Right renal cortex interstitium (tissue), 3 donors: Measurements from ENCODE around the gene NR3C2. TPM values are rescaled to one million over a fixed set of nuclear protein-coding genes. Genes with fewer than 3 reads are reported as not detected.
"Not testable (repeated sequence)": the region's sequence is repeated elsewhere in the genome, so short reads cannot be mapped to it uniquely, and the experiment has no call there.

Source experiments
- DNase-seq, 3 donors: peaks; one replicate each; pipeline ENCODE4 v3.0.0-alpha.2; 2013; ENCODE audit warnings: low read depth in 3 of 3, low spot score in 2 of 3
- polyA plus RNA-seq, 3 donors: library from polyadenylated mRNA; unstranded; fragments of 120-200 nt; gene quantifications; one replicate each; pipeline ENCODE4 v1.2.1, GENCODE V29; 2013; ENCODE audit not compliant: insufficient read length in 3 of 3

Gene NR3C2
- polyA plus RNA-seq, 3 donors: 15.8 to 17.8 (median 17.6) TPM

GRCh38 chr4:148225639-148226038, 216.6 kb downstream of the NR3C2 start:
- no peak for DNase-seq

GRCh38 chr4:148224476-148224875, 217.7 kb downstream of the NR3C2 start:
- no peak for DNase-seq

DNA sequence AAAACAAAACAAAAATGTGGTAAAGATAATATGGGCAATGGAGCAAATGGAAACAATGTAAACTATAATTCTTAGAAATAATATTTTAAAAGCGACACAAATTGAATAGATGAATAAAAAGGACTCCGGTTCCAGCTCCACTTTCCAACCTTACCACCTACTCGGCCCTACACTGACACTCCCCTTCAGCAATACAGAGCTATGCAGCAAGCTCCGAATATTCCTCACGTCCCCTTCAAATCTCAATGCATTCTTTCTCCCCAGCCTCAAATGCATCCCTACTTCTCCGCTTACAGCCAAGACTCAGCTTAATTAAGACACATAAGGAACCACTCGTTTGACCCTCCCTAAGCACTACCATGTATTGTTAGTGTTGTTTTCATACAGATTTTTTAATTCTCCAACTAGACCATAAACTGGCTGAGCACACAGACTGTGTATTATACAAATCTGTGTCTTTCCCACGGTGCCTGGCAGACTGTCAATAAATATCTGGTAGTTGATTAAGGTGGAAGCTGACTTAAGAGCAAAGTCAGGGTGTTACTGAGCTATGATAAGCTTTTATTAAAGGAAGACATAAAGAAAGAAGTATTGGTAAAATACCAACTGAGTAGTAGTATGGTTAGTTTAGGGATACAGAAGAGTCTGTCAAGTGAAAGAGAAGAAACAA, 219.1 kb downstream of the NR3C2 start:
- DNase-seq: no peak

DNA sequence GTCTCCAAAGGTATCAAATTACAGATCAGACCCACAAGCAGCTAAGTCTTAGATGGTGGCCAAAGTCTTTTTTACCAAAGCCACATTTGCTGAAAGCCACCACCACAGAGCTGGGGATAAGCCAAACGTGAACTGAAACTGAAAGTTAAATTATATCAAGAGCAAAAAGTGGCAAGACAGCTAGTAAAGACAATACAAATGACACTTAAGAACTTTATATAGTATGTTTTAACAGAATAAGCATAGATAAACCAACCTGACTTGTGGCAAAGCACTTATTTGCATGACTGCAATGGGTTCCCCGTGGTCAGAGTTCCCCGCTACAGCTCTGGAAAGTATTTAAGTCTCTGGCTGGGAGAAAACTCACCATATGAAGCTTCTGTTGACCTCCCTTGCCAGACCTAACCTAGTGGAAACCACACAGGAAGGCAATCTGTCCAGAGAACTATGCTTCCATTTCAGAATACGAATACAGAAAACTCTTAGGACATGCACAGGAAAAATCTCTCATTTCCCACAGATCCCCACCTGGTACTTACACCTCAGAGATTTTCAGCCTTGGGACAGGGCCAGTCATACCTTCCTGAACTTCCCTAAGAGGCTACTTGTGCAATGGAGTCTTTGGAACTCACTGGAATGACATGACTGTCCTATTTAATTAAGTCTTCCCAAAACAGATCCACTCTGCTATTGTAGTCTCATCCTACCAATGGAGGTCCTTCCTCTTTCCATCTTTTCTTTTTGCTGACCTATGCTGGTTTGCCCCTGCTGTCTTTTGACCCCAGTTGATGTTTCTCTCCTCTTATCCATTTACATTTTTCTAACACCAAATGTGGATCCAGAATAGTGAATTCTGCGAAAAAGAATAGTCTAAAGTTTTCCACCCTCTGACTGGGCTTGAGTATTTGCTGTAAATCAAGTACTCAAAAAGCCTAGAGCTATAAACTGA, 225.1 kb downstream of the NR3C2 start:
- DNase-seq: no peak

- DNase-seq: no peak
Observed at GRCh38 chr4:148216321-148216720, 225.9 kb downstream of the NR3C2 start.

GRCh38 chr4:148215202-148215601, 227.0 kb downstream of the NR3C2 start:
- DNase-seq: no peak

- DNase-seq: no peak
Observed at GRCh38 chr4:148214529-148215166, 227.6 kb downstream of the NR3C2 start.

- DNase-seq: no peak
Observed at GRCh38 chr4:148211533-148211932, 230.7 kb downstream of the NR3C2 start.

DNA sequence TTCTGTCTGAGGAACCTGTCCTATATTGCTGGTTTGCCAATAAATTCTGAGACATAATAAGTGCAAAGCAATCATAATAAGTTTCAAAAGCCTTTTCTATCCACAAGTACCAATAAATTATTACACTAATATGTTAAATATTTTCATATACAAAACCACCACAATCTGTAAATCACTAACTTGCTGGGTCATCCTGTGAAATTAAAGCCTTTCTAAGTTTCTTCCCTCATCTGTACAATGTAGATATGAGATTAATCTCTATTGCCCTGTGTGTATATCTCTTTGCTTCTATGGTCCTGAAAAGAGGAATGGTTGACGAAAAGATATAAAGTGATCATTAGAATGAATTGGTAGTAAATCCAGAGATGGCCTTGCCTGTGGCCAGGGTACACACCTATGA, 231.6 kb downstream of the NR3C2 start:
- no peak for DNase-seq

DNA sequence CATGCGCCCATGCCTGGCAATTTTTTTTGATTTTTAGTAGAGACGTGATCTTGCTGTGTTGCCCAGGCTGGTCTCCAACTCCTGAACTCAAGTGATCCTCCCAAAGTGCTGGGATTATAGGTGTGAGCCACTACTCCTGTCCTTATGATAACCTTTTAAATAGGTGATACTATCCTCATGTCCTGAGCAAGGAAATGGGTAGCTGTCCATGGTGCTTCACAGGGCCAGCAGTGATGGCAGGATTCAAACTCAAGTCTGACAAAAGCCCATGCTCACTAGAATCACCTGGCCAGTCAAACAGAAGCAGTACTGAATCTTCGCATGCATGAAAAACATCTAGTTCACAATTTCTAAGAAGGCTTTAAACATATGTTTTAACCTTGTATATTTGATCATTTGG, 235.1 kb downstream of the NR3C2 start:
- DNase-seq: no peak

GRCh38 chr4:148205476-148205875, 236.7 kb downstream of the NR3C2 start:
- no peak for DNase-seq

- DNase-seq: no peak
Observed at GRCh38 chr4:148204892-148205291, 237.3 kb downstream of the NR3C2 start.

DNA sequence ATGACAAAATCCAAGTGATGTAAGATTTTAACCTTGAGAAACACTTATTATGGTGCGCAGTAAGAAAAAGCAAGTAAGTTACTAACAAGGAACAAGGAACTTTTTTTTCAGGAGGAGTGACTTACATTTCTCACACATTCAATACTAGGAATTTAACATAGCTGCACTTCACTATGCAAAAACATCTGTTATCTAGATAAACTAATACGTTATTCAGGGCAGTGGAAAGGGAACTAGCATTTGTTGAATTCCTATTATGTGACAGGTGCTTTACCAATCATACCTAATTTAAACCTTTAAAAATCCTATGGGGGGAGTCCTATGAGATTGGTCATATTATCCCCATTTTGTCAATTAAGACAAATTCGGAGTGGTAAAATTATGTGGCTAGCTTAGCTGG, 238.0 kb downstream of the NR3C2 start:
- DNase-seq: no peak

DNA sequence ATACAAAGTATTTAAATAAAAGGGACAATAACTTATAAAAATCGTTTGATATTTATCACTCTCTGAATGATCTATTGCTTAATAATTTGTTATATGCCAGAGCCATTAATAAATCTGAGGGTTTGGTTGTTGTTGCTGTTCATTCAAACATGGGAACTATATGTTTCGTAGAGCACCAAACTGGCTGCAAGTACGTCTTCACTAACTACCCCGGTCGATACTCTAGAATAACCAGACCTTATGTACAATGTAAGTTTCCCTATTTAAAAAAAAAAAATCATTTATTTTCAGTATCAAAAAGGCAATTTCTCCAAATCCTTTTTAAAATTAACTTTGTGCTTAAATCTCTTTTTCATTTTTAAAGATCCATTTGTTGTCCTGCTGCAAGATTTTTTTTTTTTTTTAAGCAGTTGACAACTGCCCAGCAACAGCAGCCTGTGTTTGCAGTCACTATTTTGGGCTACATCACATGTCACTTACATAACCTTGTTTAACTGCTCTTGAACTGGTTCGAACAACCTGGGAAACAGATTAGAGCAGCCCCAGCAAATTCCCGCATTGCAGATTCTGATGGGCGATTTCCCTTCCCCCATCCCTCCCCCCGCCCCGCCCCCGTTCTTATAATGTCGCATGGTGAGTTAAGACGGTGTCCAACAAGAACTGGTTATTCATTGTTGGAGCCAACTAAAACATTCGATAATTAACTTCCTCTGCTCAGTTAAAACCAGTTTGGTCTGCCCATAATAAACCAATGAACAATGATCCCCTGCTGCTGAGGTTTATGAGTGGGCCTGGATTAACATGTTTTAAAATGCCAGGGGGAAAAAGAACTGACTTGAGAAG, 238.9 kb downstream of the NR3C2 start:
- DNase-seq: peak in 2 of 3 donors; percentile 39 to 58

- DNase-seq: no peak
Observed at GRCh38 chr4:148200960-148201359, 241.3 kb downstream of the NR3C2 start.

GRCh38 chr4:148196164-148196563, 246.1 kb downstream of the NR3C2 start:
- DNase-seq: no peak

- DNase-seq: no peak
Observed at GRCh38 chr4:148192526-148192925, 249.7 kb downstream of the NR3C2 start.

DNA sequence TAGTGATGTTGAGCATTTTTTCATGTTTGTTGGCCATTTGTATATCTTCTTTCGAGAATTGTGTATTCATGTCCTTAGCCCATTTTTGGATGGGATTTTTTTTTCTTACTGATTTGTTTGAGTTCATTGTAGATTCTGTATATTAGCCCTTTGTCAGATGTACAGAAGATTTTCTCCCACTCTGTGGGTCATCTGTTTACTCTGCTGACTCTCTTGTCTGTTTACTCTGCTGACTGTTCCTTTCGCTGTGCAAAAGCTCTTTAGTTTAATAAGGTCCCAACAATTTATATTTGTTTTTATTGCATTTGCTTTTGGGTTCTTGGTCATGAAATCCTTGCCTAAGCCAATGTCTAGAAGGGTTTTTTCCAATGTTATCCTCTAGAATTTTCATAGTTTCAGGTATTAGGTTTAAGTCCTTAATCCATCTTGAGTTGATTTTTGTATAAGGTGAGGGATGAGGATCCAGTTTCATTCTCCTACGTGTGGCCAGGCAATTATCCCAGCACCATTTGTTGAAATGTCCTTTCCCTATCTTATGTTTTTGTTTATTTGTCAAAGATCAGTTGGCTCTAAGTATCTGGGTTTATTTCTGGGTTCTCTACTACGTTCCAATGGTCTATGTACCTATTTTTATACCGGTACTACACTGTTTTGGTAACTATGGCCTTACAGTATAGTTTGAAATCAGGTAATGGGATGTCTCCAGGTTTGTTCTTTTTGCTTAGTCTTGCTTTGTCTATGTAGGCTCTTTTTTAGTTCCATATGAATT, 254.6 kb downstream of the NR3C2 start:
- not testable (repeated sequence) for DNase-seq

GRCh38 chr4:148184922-148185321, 257.3 kb downstream of the NR3C2 start:
- DNase-seq: no peak
